Medulla oblongata (tissue), 1 donor: Measurements from ENCODE around the gene GLRA3.
"Not testable (repeated sequence)": the region's sequence is repeated elsewhere in the genome, so short reads cannot be mapped to it uniquely, and the experiment has no call there.

Experiments
- DNase-seq: peaks from one replicate; pipeline ENCODE4 v3.0.0-alpha.2; 2015; ENCODE audit errors: extremely low spot score

GLRA3 gene

DNA sequence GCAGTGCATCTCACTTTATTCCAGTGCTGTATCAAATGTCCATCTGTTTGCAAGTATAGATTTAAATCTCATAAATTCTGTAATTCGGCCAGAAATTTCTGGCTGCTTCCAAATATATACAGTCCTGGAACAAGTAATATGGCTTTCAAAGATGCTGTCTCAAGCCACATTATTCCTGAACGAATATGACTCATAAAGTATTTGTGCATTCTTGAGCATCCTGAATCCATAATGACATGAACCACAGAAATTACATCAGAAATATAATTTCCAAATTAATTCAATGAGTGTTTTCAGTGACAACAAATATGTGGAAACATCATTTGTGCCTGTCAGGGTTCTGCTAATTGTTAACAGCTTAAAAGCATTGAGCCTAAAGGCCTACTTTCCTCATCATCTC lies 165.8 kb downstream of the GLRA3 start:
- no peak for DNase-seq

DNA sequence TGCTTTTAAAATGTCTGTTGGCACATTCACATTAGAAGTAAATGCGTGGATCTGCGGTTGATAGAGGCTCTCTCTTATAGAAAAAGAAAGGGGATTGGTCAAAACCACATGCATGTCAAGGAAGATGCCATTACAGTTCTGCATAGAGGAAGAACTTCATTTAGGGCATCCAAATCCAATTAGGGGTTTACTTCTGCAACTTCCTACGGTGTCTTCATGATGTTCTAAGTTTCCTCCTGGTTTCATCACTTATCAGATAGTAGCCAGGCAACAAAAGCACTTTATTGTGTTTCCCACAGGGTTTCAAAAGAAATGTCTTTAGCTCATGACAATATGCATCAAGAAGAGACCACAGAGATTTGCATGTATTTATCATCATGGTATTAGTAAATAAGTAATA lies 170.8 kb downstream of the GLRA3 start:
- no peak for DNase-seq

GRCh38 chr4:174657472-174657871 lies 171.6 kb downstream of the GLRA3 start:
- no peak for DNase-seq

DNA sequence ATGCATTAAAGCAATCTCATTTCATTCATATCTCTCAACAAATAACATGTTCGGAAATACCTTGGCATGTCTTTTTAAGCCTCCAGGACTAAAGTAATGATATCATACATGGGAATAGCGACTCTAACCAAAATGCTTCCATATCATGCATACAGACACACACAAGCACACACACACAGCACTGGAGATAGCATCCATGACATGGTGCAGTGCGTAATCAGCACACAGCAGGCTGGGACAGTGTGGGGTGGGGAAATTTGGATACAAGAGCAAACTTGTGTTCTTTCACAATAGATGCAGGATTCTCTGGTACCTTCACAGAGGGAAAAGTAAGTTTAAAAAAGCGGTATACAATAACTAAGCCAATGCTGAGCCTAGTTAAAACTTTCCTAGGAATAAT lies 174.4 kb downstream of the GLRA3 start:
- DNase-seq, result no peak

DNA sequence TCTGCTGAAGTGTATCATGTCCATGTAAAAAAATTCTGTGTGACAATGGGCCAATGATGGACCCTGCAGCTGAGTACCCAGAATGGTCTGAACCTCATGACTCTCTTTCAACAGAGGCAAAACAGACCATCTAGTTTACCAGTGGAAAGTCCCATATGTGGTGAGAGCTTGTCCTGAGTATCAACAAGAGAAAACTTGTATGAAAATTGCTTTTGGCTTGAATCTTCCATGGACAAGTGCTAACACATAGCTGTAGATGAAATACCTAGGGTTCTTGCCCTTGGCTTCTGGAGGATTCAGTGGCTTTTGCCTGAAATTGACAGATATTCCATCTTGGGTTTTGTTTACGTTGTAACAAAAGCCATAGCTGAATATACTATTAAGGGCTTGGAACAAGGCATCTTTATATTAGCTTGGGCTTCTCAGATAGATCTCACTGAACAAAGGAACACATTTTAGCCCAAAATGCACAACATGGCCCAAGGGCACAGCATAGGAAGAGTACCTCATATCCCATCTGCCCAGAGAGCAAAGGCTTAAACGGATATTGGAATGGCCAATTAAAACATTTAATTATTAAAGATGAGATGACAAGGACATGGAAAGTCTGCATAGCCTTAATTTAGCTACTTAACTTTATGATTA lies 178.2 kb downstream of the GLRA3 start:
- DNase-seq, result no peak

DNA sequence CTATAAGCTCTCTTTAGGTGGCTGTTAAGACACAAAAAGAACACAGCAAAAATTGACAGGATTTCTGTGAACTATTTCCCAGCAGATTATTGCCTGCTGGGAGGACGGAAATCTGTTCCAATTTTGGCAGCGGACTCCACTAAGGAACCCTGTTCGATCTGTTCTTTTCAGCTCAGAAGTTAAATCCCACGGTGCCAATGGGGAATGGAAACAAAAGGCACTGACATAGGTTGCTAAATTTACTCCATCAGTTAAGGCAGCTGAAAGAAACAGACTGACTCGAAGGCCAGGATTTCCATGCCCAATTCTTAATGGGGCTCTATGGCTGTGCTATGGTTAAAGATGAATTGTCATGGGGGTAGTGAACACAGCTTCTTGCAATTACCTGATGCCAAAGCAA lies 180.2 kb downstream of the GLRA3 start:
- DNase-seq, result no peak

DNA sequence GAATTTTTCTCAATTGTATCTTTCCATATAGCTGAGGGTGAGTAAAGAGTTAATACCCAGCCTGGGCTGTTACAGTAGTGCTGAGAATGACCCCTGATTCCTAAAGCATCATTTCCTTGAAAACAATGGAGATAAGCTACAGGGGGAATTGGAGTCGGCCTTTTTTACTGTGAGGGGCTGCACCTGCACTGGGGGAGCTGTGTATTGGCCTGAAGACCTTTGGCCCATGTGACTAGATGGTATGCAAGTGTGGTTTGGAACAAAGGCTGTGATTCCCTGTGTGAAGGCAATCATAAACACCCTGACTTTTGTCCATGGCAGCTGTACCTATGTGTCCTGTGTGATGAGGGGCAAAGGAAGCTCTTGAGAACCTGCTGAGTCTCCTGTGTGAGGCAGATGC lies 182.7 kb downstream of the GLRA3 start:
- no peak for DNase-seq

DNA sequence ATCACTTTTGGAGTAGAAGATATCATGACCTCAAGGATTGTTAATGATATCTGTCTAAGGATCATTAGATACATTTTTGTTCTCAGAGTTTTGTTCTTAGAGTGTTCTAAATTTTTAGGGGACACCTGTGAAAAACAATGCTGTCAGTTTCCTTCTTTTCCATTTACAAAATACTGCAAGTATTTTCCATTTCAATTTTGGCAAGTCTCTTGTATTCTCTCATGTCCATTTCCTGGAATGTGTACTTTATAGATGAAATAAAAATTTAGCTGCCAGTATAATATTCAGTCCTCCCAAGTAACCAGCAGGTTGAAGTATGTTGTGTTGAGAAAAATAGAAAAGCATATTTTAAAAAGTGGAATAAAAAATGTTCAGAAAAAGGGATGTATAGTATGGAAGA lies 188.9 kb downstream of the GLRA3 start:
- no peak for DNase-seq

- DNase-seq, result no peak
These were observed 193.3 kb downstream of the GLRA3 start for GRCh38 chr4:174635732-174636131.

- DNase-seq, result no peak
These were observed 195.6 kb downstream of the GLRA3 start for GRCh38 chr4:174633399-174633798.

GRCh38 chr4:174631901-174632758 lies 196.9 kb downstream of the GLRA3 start:
- peak; percentile 66 for DNase-seq

DNA sequence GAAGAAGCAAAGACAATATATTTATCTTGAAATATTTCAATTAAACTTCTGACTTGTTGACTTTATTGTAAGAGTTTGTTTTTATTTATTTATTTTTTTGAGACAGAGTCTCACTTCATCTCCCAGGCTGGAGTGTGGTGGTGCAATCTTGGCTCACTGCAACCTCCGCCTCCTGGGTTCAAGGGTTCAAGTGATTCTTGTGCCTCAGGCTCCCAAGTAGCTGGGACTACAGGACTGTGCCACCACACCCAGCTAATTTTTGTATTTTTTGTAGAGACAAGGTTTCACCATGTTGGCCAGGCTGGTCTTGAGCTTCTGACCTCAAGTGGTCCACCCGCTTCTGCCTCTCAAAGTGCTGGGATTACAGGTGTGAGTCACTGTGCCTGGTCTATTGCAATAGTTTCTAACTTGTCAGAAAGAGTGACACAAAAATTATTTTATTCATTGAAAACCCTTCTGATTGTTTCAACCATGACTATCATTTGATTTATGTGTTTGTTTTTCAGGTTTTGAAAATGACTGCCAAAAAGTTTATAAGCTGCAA lies 199.1 kb downstream of the GLRA3 start:
- not testable (repeated sequence) for DNase-seq

DNA sequence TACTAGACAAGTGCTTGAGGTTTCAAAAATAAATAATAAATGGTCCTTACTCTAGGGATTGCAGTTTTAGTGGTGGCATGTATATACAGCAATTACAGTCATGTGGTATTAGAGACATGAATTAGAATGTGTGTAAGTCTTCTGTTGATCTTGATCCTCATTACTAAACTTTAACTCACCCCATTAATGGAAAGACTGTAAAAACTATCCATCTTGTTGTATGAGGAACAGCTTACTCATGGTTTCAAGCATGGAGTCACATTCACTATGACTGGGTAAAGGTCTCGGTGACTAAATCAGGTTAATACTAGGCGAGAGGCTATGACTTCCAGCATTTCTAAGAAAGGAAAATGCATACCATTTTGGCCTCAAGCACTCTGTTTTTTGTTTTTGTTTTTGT lies 199.8 kb downstream of the GLRA3 start:
- no peak for DNase-seq

DNA sequence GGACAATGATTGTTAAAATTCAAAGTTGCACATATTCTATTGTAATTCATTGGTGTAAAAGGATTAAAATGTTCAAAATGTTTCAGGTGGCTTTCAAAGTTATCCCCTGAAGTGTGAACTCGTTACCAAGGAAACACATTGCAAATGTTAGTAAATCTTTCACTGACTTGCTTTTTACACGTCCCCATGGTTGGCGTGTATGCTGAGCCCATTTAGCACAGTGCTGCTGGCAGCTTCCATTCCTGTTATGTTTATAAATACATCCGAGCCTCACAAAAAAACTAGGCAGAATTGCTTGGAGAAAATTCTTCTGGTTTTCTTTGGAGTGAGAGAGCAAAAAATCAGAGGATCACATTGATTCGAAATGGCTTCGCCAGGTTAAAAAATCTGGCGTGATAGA lies 200.9 kb downstream of the GLRA3 start:
- DNase-seq, result no peak

GRCh38 chr4:174627473-174627872 lies 201.6 kb downstream of the GLRA3 start:
- no peak for DNase-seq

- DNase-seq, result no peak
These were observed 202.6 kb downstream of the GLRA3 start for GRCh38 chr4:174626342-174627008.

GRCh38 chr4:174616661-174617060 lies 212.4 kb downstream of the GLRA3 start:
- no peak for DNase-seq

DNA sequence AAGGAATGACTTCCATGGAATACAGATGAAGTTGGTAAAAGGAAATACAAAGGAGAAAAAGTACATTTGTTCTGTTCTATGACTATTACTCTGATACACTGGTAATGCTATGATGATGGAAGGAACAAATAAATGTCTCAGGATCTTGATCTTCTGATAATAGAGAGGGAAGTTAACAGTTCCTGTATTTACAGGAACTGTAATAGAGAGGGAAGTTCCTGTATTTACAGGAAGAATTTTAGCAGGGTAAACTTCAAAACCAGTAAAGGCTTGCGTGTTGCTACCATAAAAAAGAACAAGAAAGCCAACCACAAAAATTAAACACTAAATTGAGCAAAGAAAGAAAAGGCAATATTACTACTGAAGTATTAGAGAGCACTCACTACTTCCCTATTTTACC lies 215.1 kb downstream of the GLRA3 start:
- no peak for DNase-seq

DNA sequence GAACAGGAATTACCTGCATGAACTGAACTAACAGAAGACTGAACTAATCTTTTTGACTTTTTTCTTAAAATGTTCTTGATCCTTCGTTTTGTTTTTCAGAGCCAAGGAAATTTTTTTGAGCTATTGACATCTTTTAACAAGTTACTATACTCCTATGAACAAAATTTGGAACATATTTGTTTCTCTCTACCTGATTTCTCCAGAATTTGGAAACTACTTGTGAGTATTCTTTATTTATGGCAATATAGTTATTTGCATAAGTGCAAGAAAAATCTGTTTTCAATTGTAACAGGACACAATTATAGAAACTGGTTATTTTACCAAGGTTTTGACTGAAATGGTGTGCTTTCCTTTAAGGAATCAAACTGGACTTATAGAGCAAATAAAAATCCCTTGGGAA lies 217.3 kb downstream of the GLRA3 start:
- DNase-seq, result no peak

GRCh38 chr4:174607792-174608191 lies 221.3 kb downstream of the GLRA3 start:
- no peak for DNase-seq

- DNase-seq, result no peak
These were observed 224.8 kb downstream of the GLRA3 start for GRCh38 chr4:174604198-174604597.

- DNase-seq, result no peak
These were observed 228.7 kb downstream of the GLRA3 start for GRCh38 chr4:174600391-174600790.

- no peak for DNase-seq
These were observed 230.2 kb downstream of the GLRA3 start for GRCh38 chr4:174598800-174599199.
